Endothelial cell of umbilical vein (primary cell): ENCODE results near the gene SLC6A6.

ENCODE experiments used
- EZH2 ChIP-seq: IDR thresholded peaks from 2 replicates; pipeline ENCODE4 v1.6.1; 2012; ENCODE audit warnings: borderline replicate concordance, low read depth, mild to moderate bottlenecking, moderate library complexity, low read length, inconsistent platforms; ENCODE audit not compliant: severe bottlenecking
- FOS ChIP-seq: IDR thresholded peaks from 2 replicates; pipeline ENCODE4 v1.6.1; 2011; ENCODE audit warnings: mild to moderate bottlenecking, low read length, moderate library complexity, borderline replicate concordance; ENCODE audit not compliant: insufficient read depth
- GATA2 ChIP-seq: IDR thresholded peaks from 2 replicates; pipeline ENCODE4 v1.7.0; 2011; ENCODE audit warnings: low read depth, mild to moderate bottlenecking, moderate library complexity, mixed read lengths, low read length; ENCODE audit not compliant: insufficient read length, insufficient read depth
- JUN ChIP-seq: IDR thresholded peaks from 2 replicates; pipeline ENCODE4 v1.6.1; 2011; ENCODE audit warnings: borderline replicate concordance, low read depth; ENCODE audit not compliant: insufficient read length, insufficient read depth
- MAX ChIP-seq: IDR thresholded peaks from 2 replicates; pipeline ENCODE4 v1.6.1; 2011; ENCODE audit not compliant: insufficient read depth, insufficient read length
- MYC ChIP-seq: IDR thresholded peaks from one replicate; pipeline ENCODE4 v1.6.1; 2011; ENCODE audit warnings: mild to moderate bottlenecking, low read depth, low read length
- POLR2A ChIP-seq: IDR thresholded peaks from 2 replicates; pipeline ENCODE4 v1.6.1; 2012; ENCODE audit warnings: low read depth, mild to moderate bottlenecking, control low read depth, low read length
- POLR2AphosphoS5 ChIP-seq: IDR thresholded peaks from 2 replicates; pipeline ENCODE4 v1.6.1; 2012; ENCODE audit warnings: low read depth, mild to moderate bottlenecking, control low read depth, low read length, moderate library complexity; ENCODE audit not compliant: insufficient read depth
- TF ChIP-seq, protein P1 (sequence below), 2 donors: IDR thresholded peaks; 1 replicate in 1 of 2; 2 replicates in 1 of 2; pipeline ENCODE4 v1.5.1; 2011; ENCODE audit warnings: low read length in 2 of 2, mild to moderate bottlenecking in 2 of 2, moderate library complexity in 2 of 2, control low read depth in 1 of 2, inconsistent platforms in 1 of 2, low read depth in 1 of 2; ENCODE audit not compliant: insufficient read depth in 1 of 2; ENCODE audit errors: extremely low read depth in 1 of 2

- TF ChIP-seq FOS (no peak), MAX (no peak), JUN (no peak), POLR2AphosphoS5 (no peak), POLR2A (no peak), EZH2 (no peak), GATA2 (no peak), MYC (no peak)
- TF ChIP-seq, protein P1, sequence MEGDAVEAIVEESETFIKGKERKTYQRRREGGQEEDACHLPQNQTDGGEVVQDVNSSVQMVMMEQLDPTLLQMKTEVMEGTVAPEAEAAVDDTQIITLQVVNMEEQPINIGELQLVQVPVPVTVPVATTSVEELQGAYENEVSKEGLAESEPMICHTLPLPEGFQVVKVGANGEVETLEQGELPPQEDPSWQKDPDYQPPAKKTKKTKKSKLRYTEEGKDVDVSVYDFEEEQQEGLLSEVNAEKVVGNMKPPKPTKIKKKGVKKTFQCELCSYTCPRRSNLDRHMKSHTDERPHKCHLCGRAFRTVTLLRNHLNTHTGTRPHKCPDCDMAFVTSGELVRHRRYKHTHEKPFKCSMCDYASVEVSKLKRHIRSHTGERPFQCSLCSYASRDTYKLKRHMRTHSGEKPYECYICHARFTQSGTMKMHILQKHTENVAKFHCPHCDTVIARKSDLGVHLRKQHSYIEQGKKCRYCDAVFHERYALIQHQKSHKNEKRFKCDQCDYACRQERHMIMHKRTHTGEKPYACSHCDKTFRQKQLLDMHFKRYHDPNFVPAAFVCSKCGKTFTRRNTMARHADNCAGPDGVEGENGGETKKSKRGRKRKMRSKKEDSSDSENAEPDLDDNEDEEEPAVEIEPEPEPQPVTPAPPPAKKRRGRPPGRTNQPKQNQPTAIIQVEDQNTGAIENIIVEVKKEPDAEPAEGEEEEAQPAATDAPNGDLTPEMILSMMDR (IDR thresholded peaks at IDR 0.05; ENCODE audit: extremely low read depth in 1 of 2, insufficient read depth in 1 of 2, low read depth in 1 of 2, low read length in 2 of 2): no peak
These were observed 44.9 kb upstream of the SLC6A6 start for GRCh38 chr3:14357463-14357862.
